Upper lobe of left lung (tissue), 6 donors: ENCODE measurements around the gene HOXB4. TPM values are rescaled to one million over a fixed set of nuclear protein-coding genes. Genes with fewer than 3 reads are reported as not detected.

Source experiments
- ATAC-seq, 2 donors: fragments of 200-7000 bp; cut with Tn5 transposase; one replicate each; pipeline ENCODE4 v1.9.1; 2022; ENCODE audit warnings: mild to moderate bottlenecking in 2 of 2, moderate library complexity in 2 of 2; ENCODE audit not compliant: low FRiP score in 2 of 2
- DNase-seq, 2 donors: peaks; one replicate each; pipeline ENCODE4 v3.0.0-alpha.2; 2019 to 2020
- H3K27ac ChIP-seq, 4 donors: fragments of 200-600 bp; sonication (generic); one replicate each; pipeline ENCODE4 v1.5.1; 2016 to 2019
- H3K27me3 ChIP-seq, 4 donors: fragments of 200-600 bp; sonication (generic); one replicate each; pipeline ENCODE4 v1.5.1; 2017 to 2019
- H3K36me3 ChIP-seq, 4 donors: fragments of 200-600 bp; sonication (generic); one replicate each; pipeline ENCODE4 v1.5.1; 2016 to 2019
- H3K4me1 ChIP-seq, 4 donors: fragments of 200-600 bp; sonication (generic); one replicate each; pipeline ENCODE4 v1.5.1; 2018 to 2019
- H3K4me3 ChIP-seq, 4 donors: fragments of 200-600 bp; sonication (generic); one replicate each; pipeline ENCODE4 v1.5.1; 2017 to 2019; ENCODE audit warnings: mild to moderate bottlenecking in 2 of 4, moderate library complexity in 1 of 4
- H3K9me3 ChIP-seq, 4 donors: fragments of 200-600 bp; sonication (generic); one replicate each; pipeline ENCODE4 v1.5.1; 2018 to 2019
- CTCF ChIP-seq, 6 experiments: fragments of 450-650 bp in 4 of 6; fragments of 200-600 bp in 2 of 6; sonication (generic) in 2 of 6; IDR thresholded peaks; one replicate each; pipeline ENCODE4 v1.5.1; 2016 to 2019; ENCODE audit warnings: antibody characterized with exemption in 6 of 6
- EP300 ChIP-seq, 4 donors: sonication (generic); formaldehyde crosslinking; IDR thresholded peaks; one replicate each; pipeline ENCODE4 v1.5.1; 2017; ENCODE audit warnings: antibody characterized with exemption in 4 of 4, control low read depth in 2 of 4
- POLR2A ChIP-seq, 4 donors: fragments of 450-650 bp; IDR thresholded peaks; one replicate each; pipeline ENCODE4 v1.5.1; 2016 to 2017; ENCODE audit warnings: antibody characterized with exemption in 4 of 4, mild to moderate bottlenecking in 2 of 4
- POLR2AphosphoS5 ChIP-seq, 2 donors: sonication (generic); formaldehyde crosslinking; IDR thresholded peaks; one replicate each; pipeline ENCODE4 v1.5.1; 2017; ENCODE audit warnings: antibody characterized with exemption in 2 of 2
- WGBS, 2 donors: methylation state at CpG; one replicate each; pipeline ENCODE4 v1.1.5; 2017 to 2018; 5-methylcytosine and 5-hydroxymethylcytosine counted together
- total RNA-seq, 6 donors: library from RNA; depleted of rRNA in 4 of 6; stranded (reverse); fragments of >200 nt in 4 of 6; gene quantifications; one replicate each; pipeline versions ENCODE4 v1.1.0 to v1.2.1, GENCODE V29; 2016 to 2021
- donor health status: DM: no; HTN: no; CAD: no; lungs with moderate emphysema.
- donor health status: DM: no; HTN: yes; CAD: no; lungs with severe emphysema.

Gene HOXB4
- total RNA-seq, 6 donors from 2014 or later: 0.61 to 5.6 (median 2.0) TPM

GRCh38 chr17:48571024-48571818 is 6.9 kb downstream of the HOXB4 start:
- TF ChIP-seq POLR2A (IDR thresholded peaks at IDR 0.05): no peak
- no peak for TF ChIP-seq POLR2AphosphoS5 (IDR thresholded peaks at IDR 0.05)
- TF ChIP-seq EP300 (IDR thresholded peaks at IDR 0.05): no peak
- no peak for TF ChIP-seq CTCF (IDR thresholded peaks at IDR 0.05)
- H3K4me1 ChIP-seq: peaks cover 5 to 15% (median 13%) of the 10 kb centered on the region in 4 donors
- WGBS, 2 donors: 37 to 38% methylated on average over 26 of the region's 26 CpGs
- peaks cover 0 to 24% (median 11%) of the 10 kb centered on the region in 4 donors for H3K27me3 ChIP-seq
- DNase-seq (no peak), ATAC-seq (no peak)
- peak overlapping the region; percentile 65 to 87 (median 72) for H3K27ac ChIP-seq
- H3K4me3 ChIP-seq: peak overlapping the region in 2 of 4 donors; percentile 8 to 21
- no peaks in the 10 kb centered on the region for H3K36me3 ChIP-seq
- no peaks in the 10 kb centered on the region for H3K9me3 ChIP-seq

GRCh38 chr17:48570325-48571023 is 7.7 kb downstream of the HOXB4 start:
- no peak for TF ChIP-seq CTCF (IDR thresholded peaks at IDR 0.05)
- no peak for TF ChIP-seq EP300 (IDR thresholded peaks at IDR 0.05)
- no peak for TF ChIP-seq POLR2A (IDR thresholded peaks at IDR 0.05)
- no peak for TF ChIP-seq POLR2AphosphoS5 (IDR thresholded peaks at IDR 0.05)
- Histone ChIP-seq H3K4me1 (peaks cover 0 to 10% (median 7%) of the 10 kb centered on the region in 4 donors), H3K27ac (peak overlapping the region; percentile 65 to 87 (median 72)), H3K36me3 (no peaks in the 10 kb centered on the region), H3K27me3 (peaks cover 0 to 17% (median 8%) of the 10 kb centered on the region in 4 donors), H3K4me3 (peak overlapping the region in 2 of 4 donors; percentile 8 to 21), H3K9me3 (no peaks in the 10 kb centered on the region)
- DNase-seq: peak in 1 of 2 donors; percentile 57
- 23 to 31% methylated on average over 16 to 17 of the region's 19 CpGs for WGBS, 2 donors
- ATAC-seq: peak in 1 of 2 donors; percentile 40

GRCh38 chr17:48569674-48570324 is 8.4 kb downstream of the HOXB4 start:
- no peak for DNase-seq
- H3K36me3 ChIP-seq: no peaks in the 10 kb centered on the region
- H3K9me3 ChIP-seq: no peaks in the 10 kb centered on the region
- peaks cover 0 to 10% (median 7%) of the 10 kb centered on the region in 4 donors for H3K4me1 ChIP-seq
- TF ChIP-seq CTCF (IDR thresholded peaks at IDR 0.05) (no peak), POLR2A (IDR thresholded peaks at IDR 0.05) (no peak), EP300 (IDR thresholded peaks at IDR 0.05) (no peak), POLR2AphosphoS5 (IDR thresholded peaks at IDR 0.05) (no peak)
- peak overlapping the region; percentile 65 to 87 (median 72) for H3K27ac ChIP-seq
- WGBS, 2 donors: 40 to 53% methylated on average over 6 of the region's 6 CpGs
- peak overlapping the region in 2 of 4 donors; percentile 8 to 21 for H3K4me3 ChIP-seq
- peaks cover 0 to 15% (median 7%) of the 10 kb centered on the region in 4 donors for H3K27me3 ChIP-seq
- no peak for ATAC-seq

- peak overlapping the region in 2 of 4 donors; percentile 65 to 87 for H3K27ac ChIP-seq
- no peaks in the 10 kb centered on the region for H3K9me3 ChIP-seq
- no peak for TF ChIP-seq EP300 (IDR thresholded peaks at IDR 0.05)
- TF ChIP-seq POLR2A (IDR thresholded peaks at IDR 0.05): no peak
- no peak for TF ChIP-seq CTCF (IDR thresholded peaks at IDR 0.05)
- no peak for TF ChIP-seq POLR2AphosphoS5 (IDR thresholded peaks at IDR 0.05)
- peaks cover 4 to 14% (median 8%) of the 10 kb centered on the region in 4 donors for H3K4me1 ChIP-seq
- WGBS, 2 donors: 30 to 41% methylated on average over 3 of the region's 3 CpGs
- H3K4me3 ChIP-seq: no peak overlapping the region
- no peaks in the 10 kb centered on the region for H3K36me3 ChIP-seq
- H3K27me3 ChIP-seq: peaks cover 0 to 16% (median 7%) of the 10 kb centered on the region in 4 donors
- DNase-seq: no peak
- ATAC-seq: no peak
Observed at GRCh38 chr17:48569240-48569582, 8.9 kb downstream of the HOXB4 start.
